KOPT-K1 (cell line): Measurements from ENCODE around the gene SLC39A10.

Experiments used
- H3K27ac ChIP-seq: fragments of 200-600 bp; sonication (generic); 2 replicates; pipeline ENCODE4 v1.5.1; 2016; ENCODE audit warnings: antibody characterized with exemption, mild to moderate bottlenecking, low read depth, low read length; ENCODE audit not compliant: poor library complexity, severe bottlenecking
- H3K36me3 ChIP-seq: fragments of 200-600 bp; sonication (generic); 2 replicates; pipeline ENCODE4 v1.5.1; 2017; ENCODE audit warnings: antibody characterized with exemption, mild to moderate bottlenecking, low read length, moderate library complexity; ENCODE audit not compliant: insufficient read depth
- H3K9me3 ChIP-seq: fragments of 200-600 bp; sonication (generic); 2 replicates; pipeline ENCODE4 v1.5.1; 2017; ENCODE audit warnings: antibody characterized with exemption, low read length, mild to moderate bottlenecking; ENCODE audit not compliant: insufficient read depth, poor library complexity, severe bottlenecking

SLC39A10 gene

GRCh38 chr2:195756218-195756942, 99.4 kb downstream of the SLC39A10 start:
- no peaks in the 10 kb centered on the region for H3K36me3 ChIP-seq
- H3K9me3 ChIP-seq: no peaks in the 10 kb centered on the region
- no peak overlapping the region for H3K27ac ChIP-seq

- Histone ChIP-seq H3K9me3 (no peaks in the 10 kb centered on the region), H3K36me3 (no peaks in the 10 kb centered on the region), H3K27ac (no peak overlapping the region)
Measured at GRCh38 chr2:195758846-195759245, 101.8 kb downstream of the SLC39A10 start.

- H3K36me3 ChIP-seq: no peaks in the 10 kb centered on the region
- H3K9me3 ChIP-seq: no peaks in the 10 kb centered on the region
- no peak overlapping the region for H3K27ac ChIP-seq
Measured at GRCh38 chr2:195759877-195760276, 102.9 kb downstream of the SLC39A10 start.

- no peaks in the 10 kb centered on the region for H3K9me3 ChIP-seq
- H3K27ac ChIP-seq: no peak overlapping the region
- H3K36me3 ChIP-seq: no peaks in the 10 kb centered on the region
Measured at GRCh38 chr2:195763866-195764265, 106.8 kb downstream of the SLC39A10 start.

GRCh38 chr2:195766691-195767090, 109.7 kb downstream of the SLC39A10 start:
- Histone ChIP-seq H3K27ac (no peak overlapping the region), H3K9me3 (no peaks in the 10 kb centered on the region), H3K36me3 (no peaks in the 10 kb centered on the region)

- Histone ChIP-seq H3K27ac (no peak overlapping the region), H3K9me3 (no peaks in the 10 kb centered on the region), H3K36me3 (no peaks in the 10 kb centered on the region)
Measured at GRCh38 chr2:195768431-195768830, 111.4 kb downstream of the SLC39A10 start.

- H3K27ac ChIP-seq: no peak overlapping the region
- no peaks in the 10 kb centered on the region for H3K36me3 ChIP-seq
- no peaks in the 10 kb centered on the region for H3K9me3 ChIP-seq
Measured at GRCh38 chr2:195769975-195770374, 112.9 kb downstream of the SLC39A10 start.

GRCh38 chr2:195779491-195779890, 122.5 kb downstream of the SLC39A10 start:
- no peaks in the 10 kb centered on the region for H3K36me3 ChIP-seq
- no peak overlapping the region for H3K27ac ChIP-seq
- H3K9me3 ChIP-seq: no peaks in the 10 kb centered on the region

- Histone ChIP-seq H3K9me3 (no peaks in the 10 kb centered on the region), H3K36me3 (no peaks in the 10 kb centered on the region), H3K27ac (no peak overlapping the region)
Measured at GRCh38 chr2:195782156-195782555, 125.1 kb downstream of the SLC39A10 start.
